ENCODE measurements around the gene FAM219B. TPM values are rescaled to one million over a fixed set of nuclear protein-coding genes. Genes with fewer than 3 reads are reported as not detected.
A peak's percentile ranks its signal among the peaks of the same experiment; 100 is the strongest.

FAM219B gene
- total RNA-seq, 1 experiment from 2014 or later, result 41.8 TPM

DNA sequence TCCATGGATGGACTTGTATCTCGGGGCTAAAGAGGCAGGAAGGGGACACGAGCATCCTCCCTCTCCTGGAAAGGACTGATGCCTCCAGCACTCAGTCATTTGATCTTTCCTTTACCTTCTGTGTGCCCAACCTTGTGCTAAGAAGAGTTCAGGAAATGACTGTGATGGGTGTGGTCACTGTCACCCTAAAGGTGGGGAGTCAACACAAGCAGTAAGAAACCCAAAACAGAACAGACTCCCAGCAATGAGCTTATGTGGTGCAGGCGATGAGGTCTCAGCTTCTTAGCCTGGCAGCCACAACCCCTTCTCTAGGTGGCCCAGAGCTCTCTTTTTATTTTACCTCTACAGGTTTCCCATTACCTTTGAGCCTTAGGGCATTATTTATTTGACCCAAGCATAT is 13.0 kb downstream of the FAM219B start:
- no peaks in the 10 kb centered on the region for H3K36me3 ChIP-seq (ENCODE audit: low read depth)
- no TSS peak for BruUV-seq (replicated peaks)

DNA sequence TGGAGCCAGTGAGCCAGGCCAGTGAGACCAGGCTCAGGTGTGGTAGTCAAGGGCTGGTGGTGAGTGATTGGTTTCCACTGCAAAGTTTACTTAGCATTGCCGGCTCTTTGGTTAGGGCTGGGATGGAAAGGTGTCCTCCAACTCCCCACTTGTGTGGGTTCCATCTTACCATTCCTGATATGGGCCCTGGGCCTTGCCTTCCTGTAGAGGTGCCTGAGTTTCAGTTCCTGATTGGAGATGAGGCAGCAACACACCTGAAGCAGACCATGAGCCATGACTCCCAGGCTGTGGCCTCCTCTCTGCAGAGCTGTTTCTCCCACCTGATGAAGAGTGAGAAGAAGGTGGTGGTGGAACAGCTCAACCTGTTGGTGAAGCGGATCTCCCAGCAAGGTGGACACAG is 13.7 kb downstream of the FAM219B start:
- Histone ChIP-seq H3K9me2 (ENCODE audit: insufficient read depth) (no peaks in the 10 kb centered on the region), H4K20me1 (ENCODE audit: insufficient read depth) (no peaks in the 10 kb centered on the region), H3K27ac (no peak overlapping the region), H3K4me3 (no peak overlapping the region), H3K4me2 (no peak overlapping the region), H3K4me1 (replicated peaks; ENCODE audit: insufficient read depth) (peaks cover 29% of the 10 kb centered on the region), H3K9me3 (ENCODE audit: insufficient read depth, low read depth) (no peaks in the 10 kb centered on the region), H3K36me3 (ENCODE audit: low read depth) (no peaks in the 10 kb centered on the region), H3K27me3 (ENCODE audit: insufficient read depth, low read depth) (no peaks in the 10 kb centered on the region), H2AFZ (no peak overlapping the region), H3F3A (ENCODE audit: insufficient read depth, low read depth) (no peaks in the 10 kb centered on the region; the same call in 1 of the 2 replicates), H3K79me2 (ENCODE audit: low read depth) (peaks cover 14% of the 10 kb centered on the region)
- intact Hi-C loops (cut with micrococcal nuclease; ENCODE audit: unreplicated experiment), result no loop called here
- CTCF ChIA-PET, result interaction anchor here (0.6 to 1.6 kb wide), 2 partner anchors 9 to 30 kb away, joined by 6 to 11 read pairs; no protein-coding TSS in a partner anchor
- POLR2A ChIA-PET (ENCODE audit: unreplicated experiment), result no interaction called here
- no peak for DNase-seq
- TF ChIP-seq EZH2 (IDR thresholded peaks at IDR 0.05; ENCODE audit: low read depth), result no peak
- no peak for TF ChIP-seq CTCF (conservative IDR thresholded peaks at IDR 0.05)
- no TSS peak for BruUV-seq (replicated peaks)

More for the DNA sequence above, 13.0 kb downstream of the FAM219B start:
- ChIA-PET POLR2A (ENCODE audit: unreplicated experiment) (interaction anchor here (0.6 kb wide), 1 partner anchor 245 kb away, joined by 6 read pairs; no protein-coding TSS in a partner anchor), CTCF (interaction anchor here (0.6 kb wide), 4 partner anchors 23 to 856 kb away, joined by 3 to 10 read pairs (median 4); no protein-coding TSS in a partner anchor)
- Histone ChIP-seq H3F3A (ENCODE audit: insufficient read depth, low read depth) (no peaks in the 10 kb centered on the region; the same call in 1 of the 2 replicates), H3K4me2 (no peak overlapping the region), H3K27ac (no peak overlapping the region), H3K27me3 (ENCODE audit: insufficient read depth, low read depth) (no peaks in the 10 kb centered on the region), H4K20me1 (ENCODE audit: insufficient read depth) (no peaks in the 10 kb centered on the region), H3K79me2 (ENCODE audit: low read depth) (peaks cover 14% of the 10 kb centered on the region), H3K9me3 (ENCODE audit: insufficient read depth, low read depth) (no peaks in the 10 kb centered on the region), H3K4me1 (replicated peaks; ENCODE audit: insufficient read depth) (peaks cover 29% of the 10 kb centered on the region), H3K4me3 (no peak overlapping the region), H3K9me2 (ENCODE audit: insufficient read depth) (no peaks in the 10 kb centered on the region), H2AFZ (no peak overlapping the region)
- no peak for DNase-seq
- intact Hi-C loops (cut with micrococcal nuclease; ENCODE audit: unreplicated experiment), result no loop called here
- TF ChIP-seq EZH2 (IDR thresholded peaks at IDR 0.05; ENCODE audit: low read depth), result no peak
- no peak for TF ChIP-seq CTCF (conservative IDR thresholded peaks at IDR 0.05)

DNA sequence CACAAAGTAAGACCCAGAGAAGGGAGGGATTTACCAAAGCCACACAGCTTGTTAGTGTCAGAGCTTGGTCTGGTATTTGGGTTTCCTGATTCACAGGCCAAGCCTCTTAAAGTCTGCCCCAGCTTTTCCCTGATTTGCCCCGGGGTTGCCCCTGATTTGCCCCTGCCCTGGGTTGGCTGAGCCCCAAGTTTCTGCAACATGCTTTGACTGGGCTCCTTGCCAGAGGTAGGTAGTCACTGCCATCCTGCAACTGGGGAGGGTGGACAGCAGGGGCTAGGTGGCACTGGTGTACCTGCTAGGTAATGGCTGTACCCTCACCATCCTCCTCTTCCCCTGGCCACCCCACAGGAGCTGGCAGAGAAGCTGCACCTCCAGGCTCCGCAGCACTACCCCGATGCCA is 14.3 kb downstream of the FAM219B start:
- ChIA-PET CTCF (interaction anchor here (0.6 to 1.6 kb wide), 4 partner anchors 9 to 58 kb away, joined by 3 to 11 read pairs (median 5); partner anchors contain the start of gene COX5A), POLR2A (ENCODE audit: unreplicated experiment) (no interaction called here)
- Histone ChIP-seq H3K9me2 (ENCODE audit: insufficient read depth) (no peaks in the 10 kb centered on the region), H3K9me3 (ENCODE audit: insufficient read depth, low read depth) (no peaks in the 10 kb centered on the region), H3K36me3 (ENCODE audit: low read depth) (no peaks in the 10 kb centered on the region), H3K4me3 (no peak overlapping the region), H3F3A (ENCODE audit: insufficient read depth, low read depth) (no peaks in the 10 kb centered on the region; the same call in 1 of the 2 replicates), H3K27ac (no peak overlapping the region), H3K79me2 (ENCODE audit: low read depth) (peaks cover 14% of the 10 kb centered on the region), H3K4me1 (replicated peaks; ENCODE audit: insufficient read depth) (peaks cover 29% of the 10 kb centered on the region), H4K20me1 (ENCODE audit: insufficient read depth) (no peaks in the 10 kb centered on the region), H3K27me3 (ENCODE audit: insufficient read depth, low read depth) (no peaks in the 10 kb centered on the region), H2AFZ (no peak overlapping the region), H3K4me2 (0 out of 2 replicates have a peak overlapping the region, but pooled peaks have one; percentile 7)
- no TSS peak for BruUV-seq (replicated peaks)
- DNase-seq, result peak; percentile 68 to 77
- intact Hi-C loops (cut with micrococcal nuclease; ENCODE audit: unreplicated experiment), result no loop called here
- TF ChIP-seq CTCF (conservative IDR thresholded peaks at IDR 0.05), result no peak; the same call in 1 of the 2 replicates
- no peak for TF ChIP-seq EZH2 (IDR thresholded peaks at IDR 0.05; ENCODE audit: low read depth)
